ENCODE measurements around the gene MACROD2. TPM values are rescaled to one million over a fixed set of nuclear protein-coding genes. Genes with fewer than 3 reads are reported as not detected.

MACROD2 gene
- total and polyA plus RNA-seq, 11 donors, result 0.54 to 5.4 (median 2.4) TPM

DNA sequence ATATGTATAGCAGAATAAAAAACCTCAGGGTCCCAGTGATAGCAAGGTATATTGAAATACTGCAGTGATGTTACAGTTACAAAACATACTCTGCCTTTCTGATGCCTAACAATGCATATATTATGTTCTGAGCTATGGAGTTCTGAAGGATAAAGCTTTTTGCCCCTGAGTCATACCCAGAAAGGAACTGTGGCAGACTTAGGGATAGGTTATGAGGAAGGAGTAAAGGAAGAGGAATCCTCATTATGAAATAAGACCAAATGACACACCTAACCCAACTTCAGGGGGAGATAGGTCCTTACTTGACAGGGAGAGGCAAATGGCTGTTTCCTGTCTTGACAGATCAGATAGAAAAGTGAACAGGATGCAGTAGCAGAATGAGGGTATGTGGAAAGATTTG lies 1282.7 kb downstream of the MACROD2 start:
- no peak overlapping the region for H3K27ac ChIP-seq
- no peaks in the 10 kb centered on the region for H3K27me3 ChIP-seq
- H3K36me3 ChIP-seq, result no peaks in the 10 kb centered on the region
- no peaks in the 10 kb centered on the region for H3K4me1 ChIP-seq
- peaks cover 0 to 4% (median 0%) of the 10 kb centered on the region in 12 donors for H3K9me3 ChIP-seq
- no peak for ATAC-seq
- intact Hi-C loops (cut with DNase I), result no loop called here
- DNase-seq, result no peak
- no peak for TF ChIP-seq POLR2A (IDR thresholded peaks at IDR 0.05)
- TF ChIP-seq, protein P1, sequence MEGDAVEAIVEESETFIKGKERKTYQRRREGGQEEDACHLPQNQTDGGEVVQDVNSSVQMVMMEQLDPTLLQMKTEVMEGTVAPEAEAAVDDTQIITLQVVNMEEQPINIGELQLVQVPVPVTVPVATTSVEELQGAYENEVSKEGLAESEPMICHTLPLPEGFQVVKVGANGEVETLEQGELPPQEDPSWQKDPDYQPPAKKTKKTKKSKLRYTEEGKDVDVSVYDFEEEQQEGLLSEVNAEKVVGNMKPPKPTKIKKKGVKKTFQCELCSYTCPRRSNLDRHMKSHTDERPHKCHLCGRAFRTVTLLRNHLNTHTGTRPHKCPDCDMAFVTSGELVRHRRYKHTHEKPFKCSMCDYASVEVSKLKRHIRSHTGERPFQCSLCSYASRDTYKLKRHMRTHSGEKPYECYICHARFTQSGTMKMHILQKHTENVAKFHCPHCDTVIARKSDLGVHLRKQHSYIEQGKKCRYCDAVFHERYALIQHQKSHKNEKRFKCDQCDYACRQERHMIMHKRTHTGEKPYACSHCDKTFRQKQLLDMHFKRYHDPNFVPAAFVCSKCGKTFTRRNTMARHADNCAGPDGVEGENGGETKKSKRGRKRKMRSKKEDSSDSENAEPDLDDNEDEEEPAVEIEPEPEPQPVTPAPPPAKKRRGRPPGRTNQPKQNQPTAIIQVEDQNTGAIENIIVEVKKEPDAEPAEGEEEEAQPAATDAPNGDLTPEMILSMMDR (IDR thresholded peaks at IDR 0.05), result no peak
- H3K4me3 ChIP-seq, result no peak overlapping the region

DNA sequence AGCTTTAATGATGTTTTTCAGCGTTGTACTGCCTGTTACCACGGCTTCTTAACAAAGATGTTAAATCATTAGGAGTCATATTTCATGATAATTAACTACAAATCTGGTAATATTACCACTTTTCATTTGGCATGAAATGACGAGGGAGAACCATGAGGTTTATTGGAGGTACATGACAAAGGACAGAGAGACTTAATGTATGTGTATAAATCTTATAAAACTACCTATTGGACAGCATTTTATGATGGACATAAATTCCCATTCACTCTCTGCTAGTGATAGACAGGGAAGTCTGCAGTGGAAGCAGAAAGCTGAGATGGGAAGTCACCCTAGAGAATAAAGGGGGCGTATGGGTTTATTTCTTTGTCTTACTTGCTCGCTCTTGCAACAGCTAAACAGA lies 1292.0 kb downstream of the MACROD2 start:
- no peaks in the 10 kb centered on the region for H3K36me3 ChIP-seq
- intact Hi-C loops (cut with DNase I), result no loop called here
- DNase-seq, result no peak
- no peaks in the 10 kb centered on the region for H3K4me1 ChIP-seq
- TF ChIP-seq POLR2A (IDR thresholded peaks at IDR 0.05), result no peak
- TF ChIP-seq, protein P1 (IDR thresholded peaks at IDR 0.05), result no peak
- no peaks in the 10 kb centered on the region for H3K9me3 ChIP-seq
- H3K27ac ChIP-seq, result no peak overlapping the region
- no peak for ATAC-seq
- 80 to 88% (median 85%) methylated on average over 5 of the region's 5 CpGs for WGBS, 4 donors
- H3K4me3 ChIP-seq, result no peak overlapping the region
- H3K27me3 ChIP-seq, result no peaks in the 10 kb centered on the region

DNA sequence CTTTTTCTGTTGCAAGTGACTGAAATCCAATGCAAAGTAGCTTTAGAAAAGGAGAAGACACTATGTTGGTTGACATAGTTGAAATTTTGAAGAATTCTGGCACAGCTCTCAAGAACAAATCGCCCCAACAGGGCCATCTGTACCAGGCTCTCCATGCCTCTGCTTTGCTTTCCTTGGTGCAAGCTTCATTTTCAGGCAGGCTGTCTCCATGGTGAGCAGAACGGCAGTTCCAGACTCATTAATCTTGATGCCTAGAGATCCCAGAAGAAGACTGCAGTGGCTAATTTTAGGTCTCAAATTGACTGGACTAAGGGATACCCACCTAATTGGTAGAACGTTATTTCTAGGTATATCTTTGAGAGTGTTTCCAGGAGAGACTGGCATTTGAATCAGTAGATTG lies 1292.8 kb downstream of the MACROD2 start:
- Histone ChIP-seq H3K4me3 (no peak overlapping the region), H3K36me3 (no peaks in the 10 kb centered on the region), H3K27ac (no peak overlapping the region), H3K4me1 (no peaks in the 10 kb centered on the region), H3K9me3 (no peaks in the 10 kb centered on the region), H3K27me3 (no peaks in the 10 kb centered on the region)
- intact Hi-C loops (cut with DNase I), result no loop called here
- TF ChIP-seq POLR2A (IDR thresholded peaks at IDR 0.05), result no peak
- TF ChIP-seq, protein P1 (IDR thresholded peaks at IDR 0.05), result no peak
- no peak for ATAC-seq
- WGBS, 4 donors, result 76 to 85% (median 83%) methylated on average over 3 of the region's 3 CpGs
- no peak for DNase-seq

DNA sequence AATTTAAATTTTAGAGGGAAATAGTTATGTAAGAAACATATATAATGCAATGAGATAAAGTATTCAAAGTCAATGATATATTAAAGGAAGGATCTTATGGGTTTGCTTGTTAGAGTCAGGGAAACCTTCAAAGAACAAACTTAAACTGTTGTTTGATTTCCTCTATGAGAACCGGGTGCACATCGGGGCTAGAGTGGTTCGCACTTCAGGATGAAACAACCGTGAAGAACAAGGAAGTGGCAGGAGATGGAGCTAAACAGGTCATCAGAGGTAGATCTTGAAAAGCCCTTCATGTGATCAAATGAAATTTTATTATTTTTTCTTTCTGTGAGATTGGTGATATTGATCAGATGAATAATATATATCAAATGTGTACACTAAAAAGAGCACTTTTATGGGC lies 1294.0 kb downstream of the MACROD2 start:
- Histone ChIP-seq H3K4me3 (no peak overlapping the region), H3K4me1 (no peaks in the 10 kb centered on the region), H3K9me3 (no peaks in the 10 kb centered on the region), H3K36me3 (no peaks in the 10 kb centered on the region), H3K27ac (no peak overlapping the region), H3K27me3 (no peaks in the 10 kb centered on the region)
- intact Hi-C loops (cut with DNase I), result no loop called here
- TF ChIP-seq, protein P1 (IDR thresholded peaks at IDR 0.05), result no peak
- TF ChIP-seq POLR2A (IDR thresholded peaks at IDR 0.05), result no peak
- ATAC-seq (no peak), DNase-seq (no peak)
- 66 to 79% (median 71%) methylated on average over 4 of the region's 4 CpGs for WGBS, 4 donors
